ENCODE results near the gene EEF1E1.

The EEF1E1 gene

DNA sequence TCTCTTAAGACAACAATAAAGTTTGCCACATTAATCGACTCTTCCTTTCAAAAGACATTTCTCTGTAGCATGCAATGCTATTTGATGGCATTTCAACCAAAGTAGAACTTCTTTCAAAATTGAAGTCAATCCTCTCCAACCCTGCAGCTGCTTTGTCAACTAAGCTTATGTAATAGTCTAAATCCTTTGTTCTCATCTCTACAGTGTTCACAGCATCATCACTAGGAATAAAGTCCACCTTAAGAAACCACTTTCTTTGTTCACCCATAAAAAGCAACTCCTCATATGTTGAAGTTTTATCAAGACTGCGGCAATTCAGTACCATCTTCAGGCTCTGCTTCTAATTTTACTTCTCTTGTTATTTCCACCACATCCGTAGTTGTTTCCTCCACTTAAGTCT lies 26.6 kb downstream of the EEF1E1 start:
- TF ChIP-seq, protein P1, sequence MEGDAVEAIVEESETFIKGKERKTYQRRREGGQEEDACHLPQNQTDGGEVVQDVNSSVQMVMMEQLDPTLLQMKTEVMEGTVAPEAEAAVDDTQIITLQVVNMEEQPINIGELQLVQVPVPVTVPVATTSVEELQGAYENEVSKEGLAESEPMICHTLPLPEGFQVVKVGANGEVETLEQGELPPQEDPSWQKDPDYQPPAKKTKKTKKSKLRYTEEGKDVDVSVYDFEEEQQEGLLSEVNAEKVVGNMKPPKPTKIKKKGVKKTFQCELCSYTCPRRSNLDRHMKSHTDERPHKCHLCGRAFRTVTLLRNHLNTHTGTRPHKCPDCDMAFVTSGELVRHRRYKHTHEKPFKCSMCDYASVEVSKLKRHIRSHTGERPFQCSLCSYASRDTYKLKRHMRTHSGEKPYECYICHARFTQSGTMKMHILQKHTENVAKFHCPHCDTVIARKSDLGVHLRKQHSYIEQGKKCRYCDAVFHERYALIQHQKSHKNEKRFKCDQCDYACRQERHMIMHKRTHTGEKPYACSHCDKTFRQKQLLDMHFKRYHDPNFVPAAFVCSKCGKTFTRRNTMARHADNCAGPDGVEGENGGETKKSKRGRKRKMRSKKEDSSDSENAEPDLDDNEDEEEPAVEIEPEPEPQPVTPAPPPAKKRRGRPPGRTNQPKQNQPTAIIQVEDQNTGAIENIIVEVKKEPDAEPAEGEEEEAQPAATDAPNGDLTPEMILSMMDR (IDR thresholded peaks at IDR 0.05; ENCODE audit: control extremely low read depth, extremely low read depth, low read depth, missing control alignments) = no peak
- no peak for DNase-seq (ENCODE audit: extremely low spot score)
- ChIA-PET CTCF (no interaction called here), POLR2A (no interaction called here)

GRCh38 chr6:8075185-8075584 lies 27.2 kb downstream of the EEF1E1 start:
- no peak for DNase-seq (ENCODE audit: extremely low spot score)
- POLR2A ChIA-PET = no interaction called here
- TF ChIP-seq, protein P1 (IDR thresholded peaks at IDR 0.05; ENCODE audit: control extremely low read depth, extremely low read depth, low read depth, missing control alignments) = no peak
- CTCF ChIA-PET = no interaction called here

DNA sequence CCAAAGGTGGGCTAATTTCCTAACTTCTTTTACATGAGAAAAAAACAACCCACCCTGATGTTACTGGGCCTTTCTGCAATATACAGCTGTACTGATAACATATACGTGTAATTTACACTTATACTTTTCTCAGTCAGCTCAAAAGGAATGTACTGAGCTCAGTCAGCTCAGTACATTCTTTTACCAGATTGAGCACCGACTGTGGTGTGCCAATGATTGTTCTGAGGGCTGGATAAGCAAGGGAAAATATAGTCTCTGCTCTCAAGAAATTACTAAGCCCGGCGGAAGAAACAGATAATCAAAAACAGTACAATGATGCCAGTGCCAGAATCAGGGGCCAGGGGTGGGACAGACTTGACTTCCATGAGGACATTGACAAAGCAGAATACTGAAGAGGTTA lies 28.1 kb downstream of the EEF1E1 start:
- ChIA-PET POLR2A (no interaction called here), CTCF (interaction anchor here (0.8 to 1.5 kb wide), 2 partner anchors 15 to 23 kb away, joined by 3 to 5 read pairs; no protein-coding TSS in a partner anchor)
- TF ChIP-seq, protein P1 (IDR thresholded peaks at IDR 0.05; ENCODE audit: control extremely low read depth, extremely low read depth, low read depth, missing control alignments) = no peak
- no peak for DNase-seq (ENCODE audit: extremely low spot score)

DNA sequence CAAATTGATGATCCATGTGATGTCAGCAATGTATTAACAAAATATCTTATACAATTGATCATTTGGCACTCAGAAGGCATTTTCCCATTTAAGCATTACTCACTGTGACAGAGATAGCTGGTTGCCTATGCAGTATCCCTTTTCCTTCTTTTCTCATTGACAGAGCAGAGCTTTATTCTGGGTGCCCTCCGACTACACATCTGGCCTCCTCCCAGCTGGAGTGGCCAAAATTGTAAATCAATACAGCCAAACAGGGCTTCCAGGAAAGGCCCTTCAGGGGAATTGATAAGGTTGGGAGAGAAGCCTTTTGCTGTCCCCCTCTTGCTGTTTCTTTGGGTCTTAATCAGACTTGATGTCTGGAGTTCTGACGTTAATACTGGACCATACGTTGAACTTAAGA lies 28.6 kb downstream of the EEF1E1 start:
- ChIA-PET POLR2A (no interaction called here), CTCF (interaction anchor here (0.8 to 1.5 kb wide), 2 partner anchors 16 to 23 kb away, joined by 3 to 5 read pairs; no protein-coding TSS in a partner anchor)
- DNase-seq (ENCODE audit: extremely low spot score) = no peak
- TF ChIP-seq, protein P1 (IDR thresholded peaks at IDR 0.05; ENCODE audit: control extremely low read depth, extremely low read depth, low read depth, missing control alignments) = no peak

DNA sequence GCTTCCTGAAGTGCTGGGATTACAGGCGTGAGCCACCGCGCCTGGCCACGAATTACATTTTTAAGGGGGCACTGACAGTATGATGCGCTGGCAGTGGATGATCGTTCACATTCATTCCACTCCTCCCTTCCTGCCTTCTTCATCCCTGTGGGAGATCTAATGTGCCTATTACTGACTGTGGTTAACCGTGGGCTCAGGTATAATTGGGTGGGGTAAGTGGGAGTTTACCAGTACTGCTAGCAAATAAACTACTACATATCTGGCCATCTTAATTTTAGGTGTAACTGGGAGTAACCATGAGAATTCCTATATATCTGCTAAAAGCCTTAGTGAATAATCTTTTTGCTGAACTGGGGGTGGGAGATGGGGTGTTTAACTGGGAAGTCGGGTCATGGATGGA lies 31.6 kb downstream of the EEF1E1 start:
- DNase-seq (ENCODE audit: extremely low spot score) = no peak
- POLR2A ChIA-PET = no interaction called here
- CTCF ChIA-PET = interaction anchor here (2.3 kb wide), 1 partner anchor 16 kb away, joined by 5 read pairs; no protein-coding TSS in a partner anchor
- TF ChIP-seq, protein P1 (IDR thresholded peaks at IDR 0.05; ENCODE audit: control extremely low read depth, extremely low read depth, low read depth, missing control alignments) = no peak

DNA sequence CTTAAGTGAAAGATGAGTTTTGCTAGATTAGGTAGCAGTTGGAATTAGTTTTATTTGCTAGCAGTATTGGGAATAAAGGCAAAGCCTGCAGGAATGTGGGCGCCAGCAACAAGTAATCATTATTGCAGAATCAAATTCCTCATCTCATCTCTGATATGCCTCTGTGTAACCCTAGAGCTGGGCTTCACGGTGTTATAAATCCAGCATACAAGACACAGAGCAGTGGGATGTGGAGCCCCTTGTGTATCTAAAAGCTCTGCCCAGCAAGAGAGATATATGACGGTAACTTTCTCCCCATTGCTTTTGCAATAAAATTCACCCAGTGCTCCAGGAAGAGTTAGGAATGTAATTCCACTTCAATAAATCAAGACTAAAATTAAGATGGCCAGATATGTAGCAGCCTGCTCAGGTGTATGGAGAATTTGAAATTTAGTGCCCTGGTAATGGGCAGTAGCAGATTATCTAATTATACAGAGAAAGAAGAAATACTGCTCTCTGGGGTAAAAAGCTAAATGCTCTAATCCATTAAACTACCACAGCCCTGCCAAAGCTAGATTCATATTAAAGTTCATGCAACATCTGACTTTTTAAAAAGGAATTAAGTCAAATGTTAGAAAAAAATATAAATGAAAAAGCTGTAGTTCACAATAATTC lies 32.6 kb downstream of the EEF1E1 start:
- TF ChIP-seq, protein P1 (IDR thresholded peaks at IDR 0.05; ENCODE audit: control extremely low read depth, extremely low read depth, low read depth, missing control alignments) = no peak
- CTCF ChIA-PET = interaction anchor here (2.3 kb wide), 1 partner anchor 17 kb away, joined by 5 read pairs; no protein-coding TSS in a partner anchor
- no peak for DNase-seq (ENCODE audit: extremely low spot score)
- POLR2A ChIA-PET = no interaction called here

Measured in GM10248 (cell line).